K562 (cell line): ENCODE results near the gene FOXA3. TPM values are rescaled to one million over a fixed set of nuclear protein-coding genes. Genes with fewer than 3 reads are reported as not detected.

ENCODE experiments used
- ATF2 ChIP-seq: sonication (generic); formaldehyde crosslinking; IDR thresholded peaks from 2 replicates; pipeline ENCODE4 v1.8.1; 2022; ENCODE audit warnings: missing genetic modification reagents
- CEBPB ChIP-seq: fragments of 450-650 bp; IDR thresholded peaks from 2 replicates; pipeline ENCODE4 v1.6.1; 2016; ENCODE audit warnings: missing genetic modification characterization, missing compliant biosample characterization
- CTBP1 ChIP-seq: fragments of 450-650 bp; IDR thresholded peaks from 2 replicates; pipeline ENCODE4 v1.6.1; 2016; ENCODE audit warnings: borderline replicate concordance
- DPF2 ChIP-seq: fragments of 450-650 bp; IDR thresholded peaks from 2 replicates; pipeline ENCODE4 v1.6.1; 2016
- ELF2 ChIP-seq: fragments of 250-450 bp; sonication (Bioruptor Pico); IDR thresholded peaks from 2 replicates; pipeline ENCODE4 v1.5.0; 2021; ENCODE audit warnings: mild to moderate bottlenecking
- EP400 ChIP-seq: fragments of 450-650 bp; IDR thresholded peaks from 2 replicates; pipeline ENCODE4 v1.6.1; 2017; ENCODE audit warnings: antibody characterized with exemption, mild to moderate bottlenecking, moderate library complexity
- FOS ChIP-seq: IDR thresholded peaks from 3 replicates; pipeline ENCODE4 v1.6.1; 2011; ENCODE audit not compliant: insufficient read length; ENCODE audit errors: extremely low read depth
- FUS ChIP-seq: fragments of 200-400 bp; formaldehyde crosslinking; optimal IDR thresholded peaks from 2 replicates; pipeline ENCODE3; 2017; ENCODE audit warnings: low read depth, low read length
- HDAC3 ChIP-seq: fragments of 450-650 bp; IDR thresholded peaks from 2 replicates; pipeline ENCODE4 v1.6.1; 2018; ENCODE audit warnings: borderline replicate concordance, mild to moderate bottlenecking, moderate library complexity; ENCODE audit not compliant: partially characterized antibody
- KLF16 ChIP-seq: IDR thresholded peaks from 2 replicates; pipeline ENCODE4 v1.6.1; 2016; ENCODE audit warnings: antibody characterized with exemption
- MBD2 ChIP-seq: sonication (generic); IDR thresholded peaks from 2 replicates; pipeline ENCODE4 v1.6.1; 2016; ENCODE audit warnings: low read depth, borderline replicate concordance
- MEF2A ChIP-seq: IDR thresholded peaks from 2 replicates; pipeline ENCODE4 v1.6.1; 2011; ENCODE audit warnings: low read depth, mild to moderate bottlenecking, low read length, moderate library complexity; ENCODE audit not compliant: control insufficient read depth
- MYBL2 ChIP-seq, 2 experiments: fragments of 450-650 bp in 1 of 2; sonication (generic) in 1 of 2; formaldehyde crosslinking in 1 of 2; IDR thresholded peaks; 2 replicates each; pipeline versions ENCODE4 v1.6.1 to v1.8.1; 2017 to 2022; ENCODE audit warnings: borderline replicate concordance in 1 of 2, inconsistent platforms in 1 of 2, low read depth in 1 of 2, mild to moderate bottlenecking in 1 of 2, missing genetic modification reagents in 1 of 2, moderate library complexity in 1 of 2
- NFRKB ChIP-seq: fragments of 450-650 bp; IDR thresholded peaks from 2 replicates; pipeline ENCODE4 v1.6.1; 2016; ENCODE audit warnings: low read depth
- NUFIP1 ChIP-seq: fragments of 450-650 bp; IDR thresholded peaks from 2 replicates; pipeline ENCODE4 v1.6.1; 2018; ENCODE audit not compliant: partially characterized antibody
- PML ChIP-seq: IDR thresholded peaks from 2 replicates; pipeline ENCODE4 v1.6.1; 2012; ENCODE audit warnings: low read length, inconsistent platforms
- TBP ChIP-seq: optimal IDR thresholded peaks from 2 replicates; pipeline ENCODE3; 2011; ENCODE audit warnings: low read depth, low read length, improper control_type of control experiment
- ZBTB11 ChIP-seq, 3 experiments: fragments of 200-800 bp in 1 of 3; fragments of 250-450 bp in 1 of 3; fragments of 450-650 bp in 1 of 3; sonication (Bioruptor Pico) in 1 of 3; sonication (Bioruptor generic) in 1 of 3; formaldehyde crosslinking in 1 of 3; IDR thresholded peaks; 2 replicates each; pipeline versions ENCODE4 v1.6.1 to v1.8.0; 2016 to 2022; ENCODE audit warnings: mild to moderate bottlenecking in 2 of 3, missing genetic modification characterization in 2 of 3, missing compliant biosample characterization in 1 of 3, moderate library complexity in 1 of 3
- ZFP36 ChIP-seq: fragments of 150-350 bp; IDR thresholded peaks from 2 replicates; pipeline ENCODE4 v1.6.1; 2018; ENCODE audit warnings: low read length, low read depth; ENCODE audit not compliant: partially characterized antibody
- ZKSCAN3 ChIP-seq: fragments of 250-450 bp; sonication (Bioruptor Pico); IDR thresholded peaks from 2 replicates; pipeline ENCODE4 v1.4.0; 2020
- ZNF41 ChIP-seq: fragments of 250-450 bp; sonication (Bioruptor Pico); conservative IDR thresholded peaks from 2 replicates; pipeline ENCODE4 v1.4.0; 2020; ENCODE audit warnings: mild to moderate bottlenecking
- ZNF57 ChIP-seq: fragments of 450-650 bp; formaldehyde crosslinking; IDR thresholded peaks from 2 replicates; pipeline ENCODE4 v1.4.0; 2020; ENCODE audit warnings: mild to moderate bottlenecking, moderate library complexity
- ZNF699 ChIP-seq: fragments of 250-450 bp; sonication (Bioruptor Pico); IDR thresholded peaks from 2 replicates; pipeline ENCODE4 v1.8.0; 2021; ENCODE audit warnings: mild to moderate bottlenecking, moderate library complexity; ENCODE audit not compliant: insufficient replicate concordance
- polyA plus RNA-seq, 8 experiments: library from polyadenylated mRNA; depleted of rRNA in 4 of 8; stranded (reverse) in 5 of 8; unstranded in 3 of 8; fragments of >200 nt; fragmentation: Nextera tagmentation in 2 of 8; fragmentation: Illumina TruSeq in 1 of 8; extraction: Ambion mirVana in 2 of 8; extraction: Trizol in 1 of 8; gene quantifications; 2 replicates each; pipeline versions ENCODE4 v1.2.1 to v1.2.3, GENCODE V29; 2011 to 2014; ENCODE audit warnings: inconsistent platforms in 1 of 8, missing spikeins in 1 of 8
- total RNA-seq, 7 experiments: library from RNA; depleted of rRNA in 6 of 7; stranded (reverse); fragments of >200 nt in 6 of 7; fragmentation: Illumina TruSeq in 2 of 7; extraction: Trizol in 2 of 7; gene quantifications; 2 replicates each; pipeline versions ENCODE4 v1.2.1 to v1.2.3, GENCODE V29; 2011 to 2021; ENCODE audit warnings: low replicate concordance in 1 of 7

The FOXA3 gene
- total and polyA plus RNA-seq, 9 of the 15 experiments (the other 6 are each of a cell fraction or from before 2014, with no cell fraction given), result 1.3 to 15.5 (median 4.7) TPM

DNA sequence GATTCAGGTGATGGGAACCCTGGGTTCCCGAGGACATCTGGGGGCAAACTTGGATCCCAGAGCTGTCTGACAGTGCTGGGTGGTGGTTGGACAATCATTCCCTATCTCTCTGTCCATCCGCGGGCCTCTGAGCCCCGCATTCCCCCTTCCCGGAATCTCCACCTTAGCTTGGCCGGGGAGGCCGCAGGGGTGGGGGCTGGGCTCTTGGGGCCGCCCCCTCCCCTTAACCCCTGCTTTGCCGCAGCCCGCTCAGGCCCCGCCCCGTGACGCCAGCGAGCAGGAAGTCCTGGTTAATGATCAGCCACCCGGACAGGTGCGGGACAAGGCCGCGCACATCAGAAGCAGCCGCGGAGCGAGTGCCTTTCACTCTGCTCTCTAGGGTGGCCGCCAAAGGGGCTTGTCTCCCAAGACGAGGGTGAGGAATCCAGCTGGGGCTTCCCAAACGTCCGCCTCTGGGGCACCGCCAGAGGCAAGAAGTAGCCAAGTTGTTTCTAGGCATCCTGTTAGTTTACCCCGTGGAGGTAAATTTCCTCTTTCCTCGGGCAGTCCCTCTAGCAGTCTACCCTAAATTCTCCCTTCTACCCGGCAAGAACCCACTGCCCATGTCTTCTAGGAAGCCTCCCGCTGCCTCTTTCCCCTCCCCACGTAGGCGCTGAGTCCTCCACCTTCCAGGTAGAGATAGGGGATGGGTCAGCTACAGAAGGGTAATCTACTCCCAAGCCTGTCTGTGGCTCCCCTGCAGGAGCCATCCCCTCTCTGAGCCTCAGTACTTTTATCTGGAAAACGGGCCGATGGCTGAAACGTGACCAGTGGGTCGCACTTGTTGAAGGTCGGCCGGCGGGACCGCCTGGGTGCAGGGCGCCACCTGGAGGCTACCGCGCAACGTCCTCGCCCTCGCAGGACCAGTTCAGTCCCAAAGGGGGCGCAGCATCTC is 18.8 kb downstream of the FOXA3 start (continued):
- TF ChIP-seq FUS (no peak), MBD2 (peak; percentile 14; the same call in 1 of the 2 replicates), CEBPB (no peak), ZNF57 (CRISPR knock-in tag) (no peak), ZBTB11 (CRISPR knock-in tag; IDR thresholded peaks at IDR 0.05) (no peak), TBP (peak; percentile 47), ZKSCAN3 (CRISPR knock-in tag) (no peak), ATF2 (CRISPR knock-in tag) (no peak), ZNF41 (CRISPR knock-in tag) (0 out of 2 replicates have a peak, but pooled peaks have one; percentile 42), ZFP36 (peak; percentile 54), PML (peak; percentile 47; the same call in 1 of the 2 replicates), ELF2 (CRISPR knock-in tag) (no peak; the same call in 1 of the 2 replicates), MEF2A (0 out of 2 replicates have a peak, but pooled peaks have one; percentile 40), NFRKB (no peak), MYBL2 (IDR thresholded peaks at IDR 0.05; ENCODE audit: low read depth) (no peak), MYBL2 (CRISPR knock-in tag; IDR thresholded peaks at IDR 0.05; ENCODE audit: borderline replicate concordance) (no peak), FOS (no peak), HDAC3 (no peak), EP400 (peak; percentile 83), CTBP1 (peak; percentile 86), DPF2 (peak; percentile 33; the same call in 1 of the 2 replicates), NUFIP1 (no peak), ZNF699 (CRISPR knock-in tag) (no peak), KLF16 (peak; percentile 56; the same call in 1 of the 2 replicates)
